CD14-positive monocyte (primary cell): ENCODE results near the gene OPALIN. TPM values are rescaled to one million over a fixed set of nuclear protein-coding genes. Genes with fewer than 3 reads are reported as not detected.

Experiments
- DNase-seq, 3 donors: peaks; one replicate each; pipeline ENCODE4 v3.0.0-alpha.2; 2011 to 2022
- H2AFZ ChIP-seq: 2 replicates; pipeline ENCODE4 v1.6.0; 2012; ENCODE audit warnings: mild to moderate bottlenecking, low read depth, low read length, inconsistent platforms; ENCODE audit not compliant: insufficient read depth, poor library complexity, severe bottlenecking
- H3K27ac ChIP-seq, 2 donors: 1 replicate in 1 of 2; 2 replicates in 1 of 2; pipeline ENCODE4 v1.5.1; 2012 to 2013; ENCODE audit warnings: low read length in 2 of 2, control low read depth in 1 of 2, inconsistent platforms in 1 of 2, low read depth in 1 of 2, mild to moderate bottlenecking in 1 of 2
- H3K27me3 ChIP-seq, 2 donors: one replicate each; pipeline versions ENCODE4 v1.6.0 to v1.6.1; 2011 to 2013; ENCODE audit warnings: low read length in 2 of 2; ENCODE audit not compliant: control insufficient read depth in 2 of 2, insufficient read depth in 2 of 2
- H3K36me3 ChIP-seq, 2 donors: replicated peaks in 1 of 2; 1 replicate in 1 of 2; 2 replicates in 1 of 2; pipeline versions ENCODE4 v1.5.1 to v1.6.1; 2012 to 2013; ENCODE audit warnings: low read length in 2 of 2, control low read depth in 1 of 2, inconsistent platforms in 1 of 2, mild to moderate bottlenecking in 1 of 2; ENCODE audit not compliant: insufficient read depth in 2 of 2, control insufficient read depth in 1 of 2
- H3K4me1 ChIP-seq, 2 donors: 1 replicate in 1 of 2; 2 replicates in 1 of 2; pipeline versions ENCODE4 v1.5.1 to v1.6.1; 2012 to 2013; ENCODE audit warnings: low read length in 2 of 2, control low read depth in 1 of 2, inconsistent platforms in 1 of 2, mild to moderate bottlenecking in 1 of 2, moderate library complexity in 1 of 2; ENCODE audit not compliant: insufficient read depth in 2 of 2, control insufficient read depth in 1 of 2
- H3K4me2 ChIP-seq: replicated peaks from 2 replicates; pipeline ENCODE3; 2012; ENCODE audit warnings: low read length, moderate library complexity, mild to moderate bottlenecking; ENCODE audit not compliant: poor library complexity, severe bottlenecking; ENCODE audit errors: extremely low read depth
- H3K4me3 ChIP-seq, 3 experiments: fragments of 200-600 bp in 1 of 3; sonication (generic) in 1 of 3; replicated peaks in 1 of 3; 1 replicate in 2 of 3; 2 replicates in 1 of 3; pipeline ENCODE4 v1.5.1; 2011 to 2013; ENCODE audit warnings: low read length in 3 of 3, mild to moderate bottlenecking in 3 of 3, control low read depth in 2 of 3, low read depth in 2 of 3, inconsistent platforms in 1 of 3, moderate library complexity in 1 of 3
- H3K79me2 ChIP-seq: 2 replicates; pipeline ENCODE4 v1.6.0; 2012; ENCODE audit warnings: mild to moderate bottlenecking, control low read depth, inconsistent platforms, low read length, moderate library complexity; ENCODE audit not compliant: insufficient read depth
- H3K9ac ChIP-seq: 2 replicates; pipeline ENCODE4 v1.6.0; 2017; ENCODE audit warnings: low read length, mild to moderate bottlenecking; ENCODE audit not compliant: insufficient read depth, poor library complexity, severe bottlenecking
- H3K9me3 ChIP-seq, 2 donors: replicated peaks in 1 of 2; 1 replicate in 1 of 2; 2 replicates in 1 of 2; pipeline versions ENCODE4 v1.5.1 to v1.6.1; 2012 to 2013; ENCODE audit warnings: low read length in 2 of 2, control low read depth in 1 of 2; ENCODE audit not compliant: control insufficient read depth in 1 of 2, insufficient read depth in 1 of 2
- H4K20me1 ChIP-seq: 2 replicates; pipeline ENCODE4 v1.6.0; 2012; ENCODE audit warnings: mild to moderate bottlenecking, low read length, control low read depth, moderate library complexity; ENCODE audit not compliant: insufficient read depth
- H3K27ac Mint-ChIP-seq, 7 donors: one replicate each; pipeline ENCODE4 v1.8.0; 2020; ENCODE audit warnings: mild to moderate bottlenecking in 7 of 7, mixed read lengths in 7 of 7, moderate library complexity in 6 of 7, inconsistent platforms in 2 of 7
- H3K27me3 Mint-ChIP-seq, 3 donors: one replicate each; pipeline ENCODE4 v1.8.0; 2021 to 2022; ENCODE audit warnings: low read depth in 3 of 3, mild to moderate bottlenecking in 3 of 3, mixed read lengths in 3 of 3, moderate library complexity in 3 of 3, inconsistent platforms in 1 of 3
- H3K36me3 Mint-ChIP-seq, 2 donors: one replicate each; pipeline ENCODE4 v1.8.0; 2020; ENCODE audit warnings: mixed read lengths in 2 of 2, inconsistent platforms in 1 of 2, mild to moderate bottlenecking in 1 of 2
- H3K4me1 Mint-ChIP-seq: one replicate; pipeline ENCODE4 v1.8.0; 2020; ENCODE audit warnings: mild to moderate bottlenecking, mixed read lengths
- H3K4me3 Mint-ChIP-seq, 2 donors: one replicate each; pipeline ENCODE4 v1.8.0; 2020; ENCODE audit warnings: mild to moderate bottlenecking in 2 of 2, mixed read lengths in 2 of 2, moderate library complexity in 1 of 2
- H3K9me3 Mint-ChIP-seq, 7 donors: one replicate each; pipeline ENCODE4 v1.8.0; 2020 to 2022; ENCODE audit warnings: mixed read lengths in 7 of 7, mild to moderate bottlenecking in 6 of 7, moderate library complexity in 6 of 7, inconsistent platforms in 2 of 7
- WGBS: methylation state at CpG from one replicate; pipeline ENCODE4 v1.1.5; 2013; ENCODE audit warnings: missing lambda C conversion rate; ENCODE audit not compliant: insufficient coverage; 5-methylcytosine and 5-hydroxymethylcytosine counted together
- intact Hi-C, 2 donors: fragments of 100-400 bp; cut with micrococcal nuclease; formaldehyde crosslinking; loops; one replicate each; pipeline versions ENCODE4 v1.15.0 to v1.15.1; 2023
- polyA plus RNA-seq, 3 donors: library from polyadenylated mRNA; depleted of rRNA in 1 of 3; unstranded in 2 of 3; stranded (reverse) in 1 of 3; fragments of 300-500 nt in 2 of 3; fragments of >200 nt in 1 of 3; fragmentation: Illumina TruSeq in 2 of 3; gene quantifications; 1 replicate in 2 of 3; 2 replicates in 1 of 3; pipeline ENCODE4 v1.2.3, GENCODE V29; 2012 to 2021
- TF ChIP-seq, protein P1 (sequence below): fragments of 200-600 bp; IDR thresholded peaks from one replicate; pipeline ENCODE4 v1.8.0; 2022; ENCODE audit warnings: antibody characterized with exemption, mild to moderate bottlenecking

Gene OPALIN
- polyA plus RNA-seq, 3 donors, result not detected

DNA sequence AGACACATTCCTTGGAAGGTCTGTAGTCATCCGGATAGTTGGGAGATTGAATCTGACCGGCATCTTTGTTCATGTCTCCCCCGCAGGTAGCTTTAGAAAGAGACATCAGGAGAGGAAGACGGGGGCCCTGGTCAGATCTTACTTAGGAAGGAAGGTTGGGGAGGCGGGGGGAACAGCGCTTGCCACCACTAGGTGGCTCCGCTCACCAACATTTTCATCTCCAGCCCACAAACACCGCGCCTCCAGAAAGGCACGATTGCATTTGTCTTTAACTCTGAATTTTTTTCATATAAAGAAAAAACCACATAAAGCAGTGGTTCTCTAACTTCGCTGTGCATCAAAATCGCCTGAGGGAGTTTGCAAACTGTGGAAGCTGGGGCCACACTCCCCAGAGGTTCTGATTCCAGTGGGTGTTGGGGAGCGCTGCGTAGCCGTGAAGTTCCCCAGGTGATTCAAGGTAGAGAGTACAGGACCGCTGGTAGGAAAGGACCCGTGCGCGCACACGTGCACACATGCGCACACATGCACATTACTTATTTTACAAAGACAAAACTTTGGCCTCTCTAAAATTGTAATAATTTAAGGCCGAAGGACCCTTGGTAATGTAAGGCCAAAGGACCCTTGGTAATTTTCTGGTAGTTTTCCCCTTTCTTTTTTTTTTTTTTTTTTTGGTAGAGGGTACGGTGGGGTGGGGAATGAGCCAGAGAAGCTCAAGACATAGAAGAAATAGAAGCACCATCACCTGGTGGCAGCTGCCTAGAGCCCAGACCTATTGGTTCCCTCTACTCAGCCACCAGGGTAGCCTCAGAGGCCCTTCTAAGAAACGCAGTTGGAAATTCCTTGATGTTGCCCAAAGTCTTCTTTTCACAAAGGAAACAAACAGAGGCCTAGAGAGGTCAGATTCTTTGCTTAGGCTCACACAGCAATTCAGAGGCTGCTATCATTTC, 37.4 kb upstream of the OPALIN start:
- Histone ChIP-seq H3K9ac (no peak overlapping the region), H3K27ac (no peak overlapping the region), H3K9me3 (no peaks in the 10 kb centered on the region), H3K4me2 (no peak overlapping the region), H4K20me1 (no peaks in the 10 kb centered on the region), H3K79me2 (no peaks in the 10 kb centered on the region), H3K4me3 (no peak overlapping the region), H2AFZ (peak overlapping the region; percentile 17), H3K36me3 (no peaks in the 10 kb centered on the region), H3K27me3 (peaks cover 0 to 2% of the 10 kb centered on the region in 2 donors), H3K4me1 (no peaks in the 10 kb centered on the region)
- 40% methylated on average over 7 of the region's 24 CpGs for WGBS
- Mint-ChIP-seq H3K9me3 (no peaks in the 10 kb centered on the region), H3K27me3 (peaks cover 4 to 29% (median 23%) of the 10 kb centered on the region in 3 donors), H3K36me3 (no peaks in the 10 kb centered on the region), H3K4me3 (no peak overlapping the region), H3K27ac (no peak overlapping the region), H3K4me1 (peaks cover 3% of the 10 kb centered on the region)
- DNase-seq, result peak; percentile 51 to 63 (median 63)
- TF ChIP-seq, protein P1, sequence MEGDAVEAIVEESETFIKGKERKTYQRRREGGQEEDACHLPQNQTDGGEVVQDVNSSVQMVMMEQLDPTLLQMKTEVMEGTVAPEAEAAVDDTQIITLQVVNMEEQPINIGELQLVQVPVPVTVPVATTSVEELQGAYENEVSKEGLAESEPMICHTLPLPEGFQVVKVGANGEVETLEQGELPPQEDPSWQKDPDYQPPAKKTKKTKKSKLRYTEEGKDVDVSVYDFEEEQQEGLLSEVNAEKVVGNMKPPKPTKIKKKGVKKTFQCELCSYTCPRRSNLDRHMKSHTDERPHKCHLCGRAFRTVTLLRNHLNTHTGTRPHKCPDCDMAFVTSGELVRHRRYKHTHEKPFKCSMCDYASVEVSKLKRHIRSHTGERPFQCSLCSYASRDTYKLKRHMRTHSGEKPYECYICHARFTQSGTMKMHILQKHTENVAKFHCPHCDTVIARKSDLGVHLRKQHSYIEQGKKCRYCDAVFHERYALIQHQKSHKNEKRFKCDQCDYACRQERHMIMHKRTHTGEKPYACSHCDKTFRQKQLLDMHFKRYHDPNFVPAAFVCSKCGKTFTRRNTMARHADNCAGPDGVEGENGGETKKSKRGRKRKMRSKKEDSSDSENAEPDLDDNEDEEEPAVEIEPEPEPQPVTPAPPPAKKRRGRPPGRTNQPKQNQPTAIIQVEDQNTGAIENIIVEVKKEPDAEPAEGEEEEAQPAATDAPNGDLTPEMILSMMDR, result peak; percentile 92
- intact Hi-C loops, result loop anchor here in 1 of 2 donors (5.0 kb wide), 1 partner anchor 116 kb away; the partner anchor contains the start of gene TLL2

DNA sequence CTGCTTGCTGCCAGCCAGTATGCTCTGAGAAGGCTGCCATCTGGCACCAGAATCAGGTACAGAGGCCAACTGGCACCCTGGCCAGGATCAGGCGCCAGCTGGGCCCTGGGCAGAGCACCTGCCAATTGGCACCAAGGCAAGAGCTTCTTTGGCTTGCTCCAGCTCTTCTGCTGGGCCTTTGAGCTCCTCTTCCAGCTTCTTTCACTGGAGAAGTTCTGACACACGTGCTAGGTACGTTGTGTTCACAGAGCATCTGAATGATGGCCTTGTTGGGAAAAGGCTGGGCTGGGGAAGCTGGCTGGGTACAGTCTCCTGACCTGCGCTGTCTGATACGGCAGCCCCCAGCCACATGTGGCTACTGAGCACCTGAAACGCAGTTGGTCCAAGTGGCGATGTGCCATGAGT, 31.7 kb upstream of the OPALIN start:
- TF ChIP-seq, protein P1, result no peak
- Mint-ChIP-seq H3K27ac (no peak overlapping the region), H3K9me3 (no peaks in the 10 kb centered on the region), H3K4me1 (peaks cover 3% of the 10 kb centered on the region), H3K27me3 (peaks cover 14 to 28% (median 20%) of the 10 kb centered on the region in 3 donors), H3K36me3 (no peaks in the 10 kb centered on the region), H3K4me3 (no peak overlapping the region)
- H3K27ac ChIP-seq, result no peak overlapping the region
- 74% methylated on average over 4 of the region's 7 CpGs for WGBS
- H3K9me3 ChIP-seq, result no peaks in the 10 kb centered on the region
- no peaks in the 10 kb centered on the region for H4K20me1 ChIP-seq
- no peak overlapping the region for H3K9ac ChIP-seq
- no peaks in the 10 kb centered on the region for H3K36me3 ChIP-seq
- H3K27me3 ChIP-seq, result peaks cover 0 to 6% of the 10 kb centered on the region in 2 donors
- no peak overlapping the region for H3K4me3 ChIP-seq
- H2AFZ ChIP-seq, result no peak overlapping the region
- H3K4me2 ChIP-seq, result no peak overlapping the region
- intact Hi-C loops, result no loop called here
- no peaks in the 10 kb centered on the region for H3K79me2 ChIP-seq
- no peaks in the 10 kb centered on the region for H3K4me1 ChIP-seq
- DNase-seq, result no peak
